HG03175 (cell line): ENCODE data around the gene CALR3.
"Not testable (repeated sequence)": the region's sequence is repeated elsewhere in the genome, so short reads cannot be mapped to it uniquely, and the experiment has no call there.

Source experiments
- ATAC-seq: cut with Tn5 transposase; IDR thresholded peaks from one replicate; pipeline ENCODE4 v1.9.1; 2021; ENCODE audit warnings: mild to moderate bottlenecking, moderate library complexity; ENCODE audit not compliant: unreplicated experiment

Gene CALR3

DNA sequence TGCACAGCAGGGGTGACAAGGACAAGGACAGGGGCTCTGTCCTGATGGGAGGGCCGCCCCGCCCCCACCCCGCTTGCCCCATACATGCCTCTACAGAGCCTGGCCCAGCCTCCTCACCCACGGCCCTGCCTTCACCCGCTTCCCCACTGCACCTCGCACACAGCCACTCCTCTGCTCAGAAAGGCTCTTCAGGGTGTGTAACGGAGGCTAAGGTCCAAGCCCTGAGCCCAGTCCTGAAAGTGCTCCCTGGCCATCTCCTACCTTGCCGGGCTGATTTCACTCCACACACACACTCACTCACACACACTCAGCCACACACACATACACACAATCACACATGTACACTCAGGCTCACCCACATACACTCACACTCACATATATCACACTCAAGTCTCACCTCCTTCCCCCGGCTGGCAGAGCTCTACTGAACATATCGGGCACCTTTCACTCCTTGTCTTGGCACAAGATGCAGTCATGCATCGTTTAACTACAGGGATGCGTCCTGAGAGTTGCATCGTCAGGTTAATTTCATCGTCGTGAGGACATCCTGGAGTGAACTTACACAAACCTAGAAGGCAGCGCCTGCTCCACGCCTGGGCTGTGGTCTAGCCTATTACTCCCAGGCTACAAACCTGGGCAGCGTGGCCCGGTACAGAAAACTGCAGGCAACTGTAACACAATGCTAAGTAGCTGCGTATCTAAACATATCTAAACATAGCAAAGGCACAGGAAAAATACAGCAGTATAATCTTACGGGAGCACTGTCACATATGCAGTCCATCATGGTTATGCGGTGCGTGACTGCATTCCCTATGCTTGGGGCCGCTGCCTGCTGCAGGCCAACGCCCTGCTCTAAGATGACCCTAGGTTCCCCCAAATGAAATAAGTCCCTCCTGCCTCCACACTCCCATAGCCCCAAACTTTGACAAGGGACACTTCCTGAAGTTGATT, 37.3 kb downstream of the CALR3 start:
- ATAC-seq, result no peak

DNA sequence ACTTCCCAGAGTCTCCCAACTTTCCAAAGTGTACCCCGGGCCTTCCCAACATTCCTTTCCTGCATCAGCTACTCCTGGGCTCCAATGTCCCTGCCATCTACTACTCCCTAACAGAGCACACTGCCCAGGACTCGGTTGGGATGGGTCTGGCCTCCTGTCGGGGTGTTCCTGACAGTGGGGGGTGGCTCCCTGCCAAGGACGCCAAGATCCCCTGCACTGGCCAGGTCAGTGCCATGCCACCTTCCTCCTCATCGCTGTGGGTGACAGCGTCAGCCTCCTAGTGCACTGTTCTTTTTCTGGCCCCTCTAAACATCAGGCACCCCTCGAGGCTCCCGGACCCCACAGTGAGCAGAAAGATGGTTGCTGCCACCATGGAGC, 38.0 kb downstream of the CALR3 start:
- ATAC-seq, result no peak

DNA sequence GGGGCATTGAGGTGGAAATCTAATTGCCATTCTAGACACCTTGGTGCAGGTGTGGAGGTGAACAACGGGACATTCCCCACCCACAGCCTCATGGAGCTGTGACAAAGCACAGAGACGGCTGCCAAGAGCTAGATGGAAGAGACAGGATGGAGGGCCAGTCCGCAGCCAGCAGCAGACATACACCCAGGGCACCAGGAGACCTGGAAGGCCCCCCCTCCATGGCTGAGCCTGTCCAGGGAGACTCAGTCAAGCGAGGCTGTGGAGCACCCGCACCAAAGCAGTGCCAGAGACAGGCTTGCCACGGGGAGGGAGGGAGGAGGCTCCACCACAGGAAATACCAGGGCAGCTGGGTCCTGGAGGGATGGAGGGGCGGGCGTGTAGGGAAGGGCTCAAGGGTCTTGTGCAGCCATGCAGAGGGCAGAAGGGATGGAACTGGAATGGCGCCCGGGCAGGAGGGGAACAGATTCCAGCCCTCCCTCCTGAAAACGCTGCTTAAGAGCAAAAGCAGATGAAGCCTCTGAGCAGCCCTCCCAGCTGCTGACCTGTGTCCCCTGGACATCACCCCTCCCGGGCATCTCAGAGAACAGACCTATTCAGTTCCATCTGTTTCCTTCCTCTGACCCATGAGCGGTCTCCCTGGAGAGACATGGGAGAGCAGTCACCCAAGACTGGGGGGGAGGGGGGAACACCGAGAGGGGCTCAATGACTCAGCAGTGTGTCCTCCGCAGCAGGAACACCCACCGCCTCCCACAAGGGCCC, 38.6 kb downstream of the CALR3 start:
- no peak for ATAC-seq

DNA sequence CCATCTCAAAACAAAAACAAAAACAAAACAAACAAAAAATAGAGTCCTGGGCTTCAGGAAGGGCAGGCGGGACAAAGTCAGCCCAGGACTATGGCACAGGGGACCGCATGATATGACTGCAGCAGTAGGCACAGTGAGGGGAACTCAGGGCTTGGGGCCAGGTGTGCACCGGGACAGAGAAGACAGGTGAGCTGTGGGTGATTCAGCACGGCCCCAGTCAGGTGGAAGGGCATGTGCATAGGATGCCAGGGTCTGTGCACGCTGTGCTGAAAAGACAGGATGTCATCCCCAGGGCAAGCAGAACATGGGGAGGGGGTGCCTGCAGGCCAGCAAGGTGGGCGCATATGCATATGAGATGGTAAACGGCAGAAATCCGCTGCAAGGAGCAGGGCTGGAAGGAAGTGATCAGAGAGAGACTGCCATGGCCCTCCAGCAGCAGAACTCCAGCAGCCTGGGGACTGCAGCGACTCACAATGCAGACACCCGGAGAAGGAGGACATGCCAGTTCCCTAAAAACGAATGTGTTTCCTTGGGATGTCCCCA, 39.2 kb downstream of the CALR3 start:
- no peak for ATAC-seq

DNA sequence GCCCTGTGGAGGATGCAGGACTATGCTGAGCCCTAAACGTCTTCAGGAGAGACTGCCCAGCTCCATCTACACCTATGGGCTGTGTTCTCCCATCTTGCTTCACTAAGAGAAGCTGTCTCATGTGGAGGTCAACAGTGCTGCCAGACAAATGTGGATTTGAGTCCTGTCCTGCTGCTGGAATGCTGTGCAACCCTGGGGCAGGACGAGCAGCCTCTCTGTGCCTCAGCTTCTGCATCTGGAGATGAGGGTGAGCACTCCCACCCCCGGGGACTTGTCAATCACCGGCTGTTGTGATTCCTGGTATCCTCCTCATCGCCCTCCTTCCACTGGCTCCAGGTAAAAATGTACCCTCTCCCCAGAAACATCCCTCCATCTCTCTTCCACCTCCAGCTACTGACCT, 40.5 kb downstream of the CALR3 start:
- no peak for ATAC-seq

DNA sequence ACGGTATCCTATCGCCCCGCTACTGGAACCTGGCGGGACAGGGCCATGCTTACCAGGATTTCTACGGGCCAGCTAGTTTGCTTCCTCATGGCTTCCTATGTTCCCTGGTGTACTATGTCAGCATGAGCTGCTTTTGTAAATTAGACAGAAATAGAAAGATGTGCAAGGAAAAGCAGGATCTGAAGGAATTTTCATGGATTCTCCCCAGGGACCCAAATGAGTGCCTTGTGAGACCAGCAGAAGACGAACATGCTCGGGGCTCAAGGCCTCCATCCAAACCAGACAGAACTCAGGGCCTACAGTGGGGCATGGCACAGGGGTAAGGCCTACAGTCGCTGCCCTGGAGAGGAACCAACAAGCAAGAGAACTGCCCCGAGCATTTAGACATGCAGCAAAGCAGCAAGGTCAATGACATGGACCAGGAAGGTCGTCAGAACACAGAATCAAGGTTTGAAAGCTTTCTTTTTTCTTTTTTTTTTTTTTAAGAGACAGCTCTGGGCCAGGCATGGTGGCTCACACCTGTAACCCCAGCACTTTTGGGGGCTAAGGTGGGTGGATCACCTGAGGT, 41.5 kb downstream of the CALR3 start:
- ATAC-seq, result no peak

DNA sequence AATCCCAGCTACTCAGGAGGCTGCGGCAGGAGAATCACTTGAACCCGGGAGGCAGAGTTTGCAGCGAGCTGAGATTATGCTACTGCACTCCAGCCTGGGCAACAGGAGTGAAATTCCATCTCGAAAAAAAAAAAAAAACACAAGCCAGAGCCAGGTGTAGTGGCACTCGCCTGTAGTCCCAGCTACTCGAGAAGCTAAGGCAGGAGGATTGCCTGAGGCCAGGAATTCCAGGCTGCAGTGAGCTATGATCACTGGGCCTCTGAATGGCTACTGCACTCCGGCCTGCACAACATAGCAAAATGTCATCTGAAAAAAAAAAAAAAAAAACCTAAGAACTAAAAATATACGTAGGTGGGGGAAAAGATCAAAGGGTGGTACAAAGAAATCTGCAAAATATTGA, 43.6 kb downstream of the CALR3 start:
- ATAC-seq, result no peak

DNA sequence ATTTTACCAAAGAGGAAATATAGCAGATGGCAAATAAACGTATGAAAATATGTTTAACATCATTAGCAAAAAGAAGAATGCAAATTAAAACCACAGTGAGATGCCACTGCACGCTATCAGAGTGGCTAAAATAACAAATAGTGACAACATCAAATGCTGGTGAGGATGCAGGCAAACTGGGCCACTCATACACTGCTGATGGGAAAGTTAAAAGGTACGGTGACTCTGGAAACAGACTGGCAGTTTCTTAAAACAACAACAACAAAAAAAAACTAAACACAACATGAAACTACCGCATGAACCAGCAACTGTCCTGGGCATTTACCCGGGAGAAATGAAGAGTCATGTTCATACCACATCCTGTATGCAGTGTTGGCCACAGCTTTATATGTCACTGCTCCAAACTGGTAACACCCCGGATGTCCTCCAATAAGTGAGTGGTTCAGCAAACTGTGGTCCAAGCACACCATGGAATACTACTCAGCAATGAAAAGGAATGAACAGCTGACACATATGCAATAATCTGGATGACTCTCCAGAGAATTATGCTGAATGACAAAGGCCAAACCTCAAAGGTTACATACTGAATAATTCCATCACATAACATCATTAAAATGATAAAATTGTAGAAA, 46.5 kb downstream of the CALR3 start:
- peak; percentile 47 for ATAC-seq

DNA sequence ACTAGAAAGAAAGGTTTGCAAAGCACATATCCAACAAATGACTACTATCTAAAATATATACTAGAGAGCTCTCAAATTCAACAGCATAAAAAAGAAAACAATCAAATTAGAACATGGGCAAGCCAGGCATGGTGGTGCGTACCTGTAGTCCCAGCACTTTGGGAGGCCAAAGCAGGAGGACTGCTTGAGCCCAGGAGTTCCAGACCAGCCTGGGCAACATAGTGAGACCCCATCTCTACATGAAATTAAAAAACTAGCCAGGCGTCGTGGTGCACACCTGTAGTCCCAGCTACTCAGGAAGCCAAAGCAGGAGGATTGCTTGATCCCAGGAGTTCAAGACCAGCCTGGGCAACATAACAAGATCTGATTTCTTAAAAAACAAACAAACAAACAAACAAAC, 47.1 kb downstream of the CALR3 start:
- not testable (repeated sequence) for ATAC-seq

DNA sequence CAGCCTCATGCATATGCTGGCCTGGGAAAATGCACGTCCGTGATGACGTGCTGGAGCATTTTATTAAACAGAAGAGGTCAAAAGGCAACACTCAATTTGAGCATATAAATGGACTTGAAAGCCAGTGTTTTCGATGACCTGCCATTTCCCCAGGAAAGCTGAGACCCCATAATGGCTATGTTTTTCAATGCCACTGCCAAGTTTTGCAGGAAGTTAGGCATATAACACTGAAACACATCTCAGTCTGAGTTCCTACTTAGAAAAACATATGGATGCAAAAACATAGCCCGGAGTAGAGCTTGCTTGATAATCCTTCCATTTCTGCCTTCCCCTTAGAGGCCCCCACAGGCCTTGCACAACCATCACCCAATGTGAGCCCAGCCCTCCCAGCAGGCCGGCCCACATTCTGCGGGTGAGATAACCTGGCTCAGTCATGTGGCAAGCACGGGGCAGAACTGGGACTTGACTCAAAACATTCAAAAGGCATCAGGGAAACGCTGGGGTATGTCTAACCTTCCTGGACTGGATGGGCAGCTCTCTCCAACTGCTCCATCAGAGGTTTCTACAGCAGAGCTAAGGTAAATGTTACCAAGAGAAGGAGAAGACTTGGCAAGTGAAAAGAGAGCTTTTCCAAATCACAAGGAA, 49.1 kb downstream of the CALR3 start:
- peak; percentile 42 for ATAC-seq

DNA sequence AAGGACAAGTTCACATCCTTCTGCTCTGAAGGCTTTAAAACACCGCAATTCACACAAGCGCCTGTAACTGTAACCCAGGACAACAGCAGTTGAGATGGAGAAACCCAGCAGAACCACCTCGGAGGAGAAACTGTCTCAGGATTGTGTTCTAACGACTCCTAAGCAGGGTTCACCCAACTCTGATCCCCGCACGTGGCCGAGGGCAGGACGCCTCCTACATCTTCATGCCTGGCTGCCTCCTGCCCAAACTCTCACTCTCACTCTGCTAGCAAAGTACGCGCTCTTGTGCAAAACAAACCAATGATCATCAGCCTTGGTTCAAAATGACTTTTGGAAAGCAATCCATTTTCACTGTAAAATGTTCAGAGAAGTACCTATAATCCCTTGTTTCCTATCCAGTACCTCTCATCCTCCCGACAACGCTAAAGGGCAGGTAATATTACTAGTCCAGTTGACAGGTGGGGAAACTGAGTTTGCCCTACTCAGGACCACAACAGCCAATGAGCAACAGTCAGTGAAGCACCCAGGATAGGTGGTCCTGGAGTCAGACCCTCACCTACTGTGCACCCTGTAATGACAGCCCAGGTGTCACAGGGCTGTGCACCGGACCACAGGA, 49.8 kb downstream of the CALR3 start:
- no peak for ATAC-seq

DNA sequence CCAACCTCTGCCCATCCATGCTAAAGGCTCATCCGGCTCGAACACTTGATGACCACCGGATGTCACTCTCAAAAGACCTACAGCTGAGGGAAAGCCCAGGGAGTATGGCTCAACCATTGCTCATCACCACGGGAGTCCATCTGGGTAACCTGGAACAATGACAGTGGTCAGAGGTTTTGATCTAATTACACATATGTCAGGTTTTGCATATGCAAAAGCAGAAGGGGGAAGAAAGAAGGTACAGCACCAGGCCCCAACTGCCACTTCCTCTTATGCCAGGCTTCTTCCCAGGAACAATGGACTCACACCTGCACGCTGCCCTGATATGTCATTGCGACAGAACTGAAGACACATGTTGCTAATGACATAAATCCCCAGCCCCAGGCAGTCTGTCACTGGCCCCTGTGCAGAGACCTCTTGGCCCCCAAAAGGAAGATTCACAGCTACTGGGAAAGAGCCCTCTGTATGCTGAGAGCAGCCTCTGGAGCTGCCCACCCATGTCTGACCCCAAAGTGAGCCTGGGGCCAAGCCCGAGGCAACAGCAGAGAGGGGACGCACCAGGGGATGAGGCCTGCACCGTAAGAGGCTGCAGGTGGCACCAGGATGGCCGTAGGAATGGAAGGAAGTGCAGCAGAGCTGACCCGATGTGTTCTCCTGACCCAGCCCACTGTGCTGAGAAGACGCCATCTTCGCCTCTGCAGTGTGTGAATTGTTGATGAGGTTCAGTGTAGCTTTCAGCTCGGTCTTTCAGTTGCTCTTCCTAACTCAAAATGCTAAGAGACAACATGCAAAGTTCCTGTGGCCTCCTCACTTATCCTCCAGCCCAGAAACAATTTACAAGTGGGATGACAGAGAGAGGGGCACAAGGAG, 50.5 kb downstream of the CALR3 start:
- peak; percentile 38 for ATAC-seq

DNA sequence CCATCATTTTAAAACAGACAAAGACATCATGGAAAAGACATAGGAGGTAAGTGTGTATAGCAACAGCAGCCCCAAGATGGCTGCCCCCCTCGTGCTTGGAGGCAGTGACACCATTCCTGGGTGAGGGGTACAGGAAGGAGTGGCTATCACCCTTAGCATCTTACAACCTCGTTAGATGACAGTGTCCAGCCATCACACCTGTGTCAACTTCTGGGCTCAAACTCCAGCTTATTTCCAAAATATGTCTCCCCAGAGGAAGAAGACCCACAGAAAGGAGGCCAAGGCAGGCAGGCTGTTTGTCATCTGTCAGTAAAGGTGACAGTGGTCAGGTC, 51.7 kb downstream of the CALR3 start:
- ATAC-seq, result no peak

DNA sequence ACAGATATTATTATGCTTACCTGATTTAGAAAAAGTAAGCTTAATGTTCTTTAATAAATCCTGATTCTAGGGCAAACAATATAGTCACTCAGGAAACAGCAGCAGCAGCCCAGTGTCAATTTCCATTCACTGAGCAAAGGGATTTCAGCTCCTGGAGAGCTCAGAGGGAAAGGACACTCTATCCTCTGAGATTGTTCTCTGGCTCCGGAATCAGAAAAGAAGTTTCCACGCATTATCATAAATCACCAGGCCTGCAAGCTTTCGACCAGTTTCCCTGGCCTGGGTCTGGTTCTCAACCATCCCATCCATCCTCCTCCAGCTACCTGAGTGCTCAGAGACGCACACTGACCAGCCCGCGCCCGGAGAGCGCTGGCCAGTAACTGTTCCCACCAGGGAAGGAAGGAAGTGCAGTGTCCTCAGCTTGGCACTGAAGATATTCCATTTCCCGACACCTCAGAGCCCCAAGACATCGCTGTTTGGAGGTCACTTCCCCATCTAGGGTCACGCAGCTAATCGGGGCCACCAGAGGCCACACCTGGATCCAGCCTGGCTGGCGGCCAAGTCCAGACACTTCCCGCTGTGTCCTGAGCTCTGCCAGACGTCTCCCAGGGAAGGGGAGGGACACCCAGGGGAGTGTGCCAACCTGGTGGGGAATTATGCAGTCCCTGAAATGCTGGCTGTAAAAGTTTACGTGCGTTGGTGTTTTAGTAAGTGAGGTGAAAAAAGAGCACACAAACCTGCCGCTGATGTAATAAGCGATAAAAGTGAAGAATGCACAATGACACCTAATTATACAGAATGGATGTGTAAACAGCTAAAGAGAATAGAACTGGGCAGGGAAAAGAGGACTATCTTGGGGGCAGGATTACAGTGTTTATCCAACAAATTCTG, 53.3 kb downstream of the CALR3 start:
- ATAC-seq, result no peak

DNA sequence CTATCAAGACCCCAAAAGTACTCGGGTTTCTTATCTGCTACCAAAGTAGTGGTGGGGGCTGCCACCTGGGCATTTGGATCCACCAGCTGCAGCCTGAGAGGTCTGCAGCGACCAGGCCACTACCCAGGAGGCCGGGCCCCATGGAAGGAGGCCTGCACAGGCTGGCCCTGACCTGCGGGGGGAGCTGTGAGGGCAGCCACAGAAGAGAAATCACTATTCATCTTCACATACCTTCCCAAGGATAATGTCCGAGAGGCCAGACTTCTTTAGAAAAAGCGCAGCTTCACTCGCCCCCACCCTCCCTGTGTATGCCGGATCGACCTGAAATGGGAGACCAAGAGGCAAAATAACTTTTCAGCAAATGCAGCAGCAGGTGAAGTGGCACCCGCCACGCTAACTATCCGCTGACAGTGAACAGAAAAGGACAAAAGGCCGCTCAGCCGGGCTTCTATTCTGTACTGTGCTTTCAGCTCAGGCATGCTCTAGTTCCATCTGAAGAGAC, 54.3 kb downstream of the CALR3 start:
- ATAC-seq, result no peak

DNA sequence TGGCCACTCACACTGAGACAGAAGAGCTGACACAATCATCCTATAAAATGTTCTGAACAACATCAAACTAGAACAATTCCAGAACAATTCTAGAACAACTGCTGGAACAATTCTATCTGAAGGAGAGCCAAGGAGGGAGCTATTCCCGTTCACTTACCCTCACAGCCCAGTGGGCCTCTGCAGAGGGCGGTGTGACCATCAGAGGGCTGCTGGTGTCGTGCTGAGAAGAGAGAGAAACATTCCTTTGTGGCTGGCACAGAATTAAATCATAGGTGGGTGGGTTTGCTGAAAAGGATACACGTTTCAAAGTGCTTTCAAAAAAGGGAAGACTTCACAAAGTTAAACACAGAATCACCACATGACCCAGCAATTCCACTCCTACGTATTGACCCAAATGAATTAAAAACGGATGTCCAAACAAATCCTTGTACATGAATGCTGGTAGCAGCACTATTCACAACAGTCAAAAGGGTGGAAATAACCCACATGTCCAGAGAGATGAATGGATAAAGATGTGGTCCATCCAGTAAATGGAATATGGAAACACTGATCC, 59.1 kb downstream of the CALR3 start:
- no peak for ATAC-seq

DNA sequence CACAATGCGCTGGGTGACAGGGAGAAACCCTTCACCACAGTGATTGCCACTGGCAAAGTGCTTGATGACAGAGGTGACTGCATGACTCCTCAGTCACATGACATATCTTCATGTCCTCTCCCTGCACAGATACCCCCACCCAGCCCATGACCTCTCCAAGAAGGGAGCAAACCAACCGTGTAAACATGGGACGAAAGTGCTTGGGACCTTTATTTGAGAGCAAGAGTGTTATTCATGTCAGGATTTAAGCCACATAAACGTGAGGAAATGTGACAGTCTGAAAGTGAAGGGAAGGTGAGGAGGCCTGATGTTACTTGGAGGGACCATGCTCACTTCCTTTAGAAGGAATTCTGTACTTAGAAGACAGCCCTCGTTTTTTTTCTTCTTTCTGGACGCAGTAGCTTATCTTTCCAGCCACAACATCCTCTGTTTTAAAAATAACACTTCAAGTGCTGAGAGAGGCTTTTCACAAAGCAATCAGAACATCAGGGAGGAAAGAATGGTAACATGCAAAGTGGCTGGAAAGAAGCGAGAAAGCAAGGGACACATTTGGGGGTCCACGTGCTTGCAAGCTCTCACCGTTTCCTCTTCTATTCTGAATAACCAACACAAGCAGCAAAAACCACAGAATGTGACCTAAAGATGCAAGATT, 59.8 kb downstream of the CALR3 start:
- ATAC-seq, result no peak
